ENCODE data around the gene NIPSNAP3A.

DNA sequence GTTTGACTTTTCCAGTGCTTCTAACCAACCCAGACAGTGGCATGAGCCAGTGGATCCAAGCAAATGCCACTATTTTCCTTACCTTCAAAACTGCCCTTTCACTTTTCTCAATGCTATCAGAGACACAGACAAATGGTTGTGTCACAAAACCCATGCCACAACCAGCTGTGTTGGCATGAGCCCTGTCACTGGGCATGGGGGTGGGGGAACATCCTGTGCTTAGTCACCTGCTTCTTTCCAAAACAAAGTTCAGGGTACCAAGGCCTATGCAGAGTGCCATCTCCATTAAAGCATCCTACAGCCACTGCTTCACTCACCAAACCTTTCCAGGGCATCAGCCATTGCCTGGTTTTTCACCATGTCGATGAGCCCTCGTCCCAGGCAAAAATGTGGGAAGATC is 46.6 kb downstream of the NIPSNAP3A start:
- no peak for TF ChIP-seq EZH2 (IDR thresholded peaks at IDR 0.05)
- TF ChIP-seq FOXP2 (optimal IDR thresholded peaks at IDR 0.05; ENCODE audit: control extremely low read depth, extremely low read length, insufficient read depth), result no peak
